ENCODE results near the gene ARHGDIB.
A peak's percentile ranks its signal among the peaks of the same experiment; 100 is the strongest.

The ARHGDIB gene

GRCh38 chr12:14997998-14998397 is 36.6 kb upstream of the ARHGDIB start:
- H3K27me3 ChIP-seq (ENCODE audit: insufficient read depth, poor library complexity, severe bottlenecking): peaks cover 4% of the 10 kb centered on the region
- DNase-seq (ENCODE audit: low read depth in 1 of 2, low spot score in 1 of 2): no peak
- no peak overlapping the region for H3K4me3 ChIP-seq (replicated peaks; ENCODE audit: insufficient read depth, low read length)
- no peak for TF ChIP-seq POLR2AphosphoS5 (IDR thresholded peaks at IDR 0.05; ENCODE audit: low read depth)
- no peak for TF ChIP-seq SPI1 (IDR thresholded peaks at IDR 0.05; ENCODE audit: borderline replicate concordance, low read depth)
- TF ChIP-seq GABPA (IDR thresholded peaks at IDR 0.05; ENCODE audit: low read depth): no peak
- TF ChIP-seq CTCF (IDR thresholded peaks at IDR 0.05; ENCODE audit: insufficient read depth, low read length): no peak
- no peak overlapping the region for H3K27ac ChIP-seq (replicated peaks)

DNA sequence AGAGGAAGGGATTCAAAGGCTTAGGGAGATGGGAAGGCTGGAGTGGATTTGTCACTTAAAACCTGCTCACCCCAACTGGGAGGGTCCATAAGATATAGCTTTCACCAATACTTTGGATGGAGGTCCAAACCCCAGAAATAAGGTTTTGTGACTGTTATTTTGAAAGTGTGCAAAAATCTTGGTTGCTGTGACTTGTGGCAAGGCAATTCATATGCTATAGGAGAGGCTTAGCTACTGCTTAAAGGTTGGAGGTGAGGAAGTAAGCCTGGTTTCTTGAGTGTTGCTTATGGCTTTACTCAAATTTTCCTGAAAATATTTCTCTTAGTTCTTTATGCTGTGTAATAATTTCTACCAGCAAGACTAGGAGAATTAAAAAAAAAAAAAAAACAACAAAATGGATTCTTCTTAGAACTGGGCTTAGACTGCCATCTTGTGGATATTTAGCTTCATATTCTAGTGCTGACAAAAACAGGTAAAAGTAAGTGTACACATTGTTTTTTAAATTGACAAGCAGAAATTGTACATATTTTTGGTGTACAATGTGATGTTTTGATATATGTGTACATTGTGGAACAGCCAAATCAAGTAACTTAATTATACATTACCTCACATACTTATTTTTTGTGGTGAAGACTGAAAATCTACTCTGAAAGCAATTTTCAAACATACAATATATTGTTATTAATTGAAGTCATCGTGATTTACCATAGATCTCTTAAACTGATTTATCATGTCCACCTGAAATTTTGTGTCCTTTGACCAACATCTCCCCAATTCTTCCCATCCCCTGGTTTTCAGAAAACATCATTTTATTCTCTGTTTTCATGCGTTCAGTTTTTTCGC is 34.4 kb upstream of the ARHGDIB start:
- TF ChIP-seq POLR2AphosphoS5 (IDR thresholded peaks at IDR 0.05; ENCODE audit: low read depth) (no peak), REST (IDR thresholded peaks at IDR 0.05; ENCODE audit: insufficient replicate concordance, low read depth) (no peak), GABPA (IDR thresholded peaks at IDR 0.05; ENCODE audit: low read depth) (no peak), SPI1 (IDR thresholded peaks at IDR 0.05; ENCODE audit: borderline replicate concordance, low read depth) (no peak)
- Histone ChIP-seq H3K4me3 (replicated peaks; ENCODE audit: insufficient read depth, low read length) (no peak overlapping the region), H3K27me3 (ENCODE audit: insufficient read depth, poor library complexity, severe bottlenecking) (peaks cover 2% of the 10 kb centered on the region), H3K27ac (replicated peaks) (0 out of 2 replicates have a peak overlapping the region, but pooled peaks have one; percentile 13)
- no peak for DNase-seq (ENCODE audit: low read depth in 1 of 2, low spot score in 1 of 2)

GRCh38 chr12:14994610-14995009 is 33.2 kb upstream of the ARHGDIB start:
- DNase-seq (ENCODE audit: low read depth in 1 of 2, low spot score in 1 of 2): no peak
- no peaks in the 10 kb centered on the region for H3K27me3 ChIP-seq (ENCODE audit: insufficient read depth, poor library complexity, severe bottlenecking)
- H3K27ac ChIP-seq (replicated peaks): no peak overlapping the region
- no peak for TF ChIP-seq GABPA (IDR thresholded peaks at IDR 0.05; ENCODE audit: low read depth)
- TF ChIP-seq CTCF (IDR thresholded peaks at IDR 0.05; ENCODE audit: insufficient read depth, low read length): no peak
- TF ChIP-seq SPI1 (IDR thresholded peaks at IDR 0.05; ENCODE audit: borderline replicate concordance, low read depth): no peak
- TF ChIP-seq POLR2AphosphoS5 (IDR thresholded peaks at IDR 0.05; ENCODE audit: low read depth): no peak
- TF ChIP-seq REST (IDR thresholded peaks at IDR 0.05; ENCODE audit: insufficient replicate concordance, low read depth): no peak
- no peak overlapping the region for H3K4me3 ChIP-seq (replicated peaks; ENCODE audit: insufficient read depth, low read length)

GRCh38 chr12:14993537-14994266 is 32.3 kb upstream of the ARHGDIB start:
- Histone ChIP-seq H3K4me3 (replicated peaks; ENCODE audit: insufficient read depth, low read length) (no peak overlapping the region), H3K27ac (replicated peaks) (no peak overlapping the region), H3K27me3 (ENCODE audit: insufficient read depth, poor library complexity, severe bottlenecking) (no peaks in the 10 kb centered on the region)
- TF ChIP-seq SPI1 (IDR thresholded peaks at IDR 0.05; ENCODE audit: borderline replicate concordance, low read depth) (no peak), REST (IDR thresholded peaks at IDR 0.05; ENCODE audit: insufficient replicate concordance, low read depth) (no peak), POLR2AphosphoS5 (IDR thresholded peaks at IDR 0.05; ENCODE audit: low read depth) (no peak), GABPA (IDR thresholded peaks at IDR 0.05; ENCODE audit: low read depth) (no peak), CTCF (IDR thresholded peaks at IDR 0.05; ENCODE audit: insufficient read depth, low read length) (no peak)
- DNase-seq (ENCODE audit: low read depth in 1 of 2, low spot score in 1 of 2): no peak
